ENCODE data around the gene KCNH4. TPM values are rescaled to one million over a fixed set of nuclear protein-coding genes. Genes with fewer than 3 reads are reported as not detected.
A peak's percentile ranks its signal among the peaks of the same experiment; 100 is the strongest.

The KCNH4 gene
- total RNA-seq, 5 donors from 2014 or later (not counting 1 experiment from before 2014, with no cell fraction given), result 0.06 to 0.35 (median 0.20) TPM; not detected in 1

- ChIA-PET CTCF (interaction anchor here in 1 of 2 donors (0.6 kb wide), 2 partner anchors 40 to 829 kb away, joined by 3 read pairs; no protein-coding TSS in a partner anchor), POLR2A (interaction anchor here (0.6 to 0.7 kb wide), 2 partner anchors 8 to 281 kb away, joined by 3 to 6 read pairs; partner anchors contain the start of gene STAT3 (in 1 of the 2))
- Mint-ChIP-seq H3K36me3 (peaks cover 28% of the 10 kb centered on the region), H3K4me3 (peak overlapping the region; percentile 62 to 69 (median 65)), H3K27me3 (no peaks in the 10 kb centered on the region), H3K4me1 (peaks cover 29 to 43% (median 32%) of the 10 kb centered on the region in 3 donors), H3K9me3 (no peaks in the 10 kb centered on the region), H3K27ac (peak overlapping the region in 1 of 2 donors; percentile 66)
- DNase-seq (no peak), ATAC-seq (replicated peaks in 1 of 4) (no peak)
- Histone ChIP-seq H3K4me3 (ENCODE audit: control insufficient read depth in 1 of 2, extremely low read depth in 1 of 2, low read length in 1 of 2) (no peak overlapping the region), H3K9me3 (no peaks in the 10 kb centered on the region), H3K4me1 (ENCODE audit: control insufficient read depth in 1 of 2, extremely low read depth in 1 of 2, insufficient read depth in 2 of 2, low read length in 2 of 2) (peaks cover 10 to 38% of the 10 kb centered on the region in 2 experiments), H3K36me3 (ENCODE audit: control insufficient read depth in 2 of 2, extremely low read depth in 1 of 2, insufficient read depth in 1 of 2, low read length in 1 of 2) (peaks cover 3 to 44% of the 10 kb centered on the region in 2 donors), H3K27me3 (replicated peaks in 1 of 2; ENCODE audit: control insufficient read depth in 2 of 2, extremely low read depth in 1 of 2, insufficient read depth in 2 of 2, low read length in 1 of 2) (no peaks in the 10 kb centered on the region), H3K27ac (ENCODE audit: low read length) (no peak overlapping the region)
- WGBS (ENCODE audit: insufficient coverage), result 71% methylated on average over 2 of the region's 6 CpGs
Observed at GRCh38 chr17:42107124-42107523, 73.8 kb downstream of the KCNH4 start.

Other genes with a start within 250 kb of the KCNH4 start
- gene CNP, start 214.3 kb downstream of the KCNH4 start, total RNA-seq, result 10 to 100 TPM; 24.4 to 36.2 (median 34.3) TPM
- 100 to 1,000 TPM; 107 to 129 (median 112) TPM for gene DNAJC7, start 163.7 kb downstream of the KCNH4 start, total RNA-seq
- 10 to 100 TPM; 11.0 to 19.6 (median 18.4) TPM for gene NKIRAS2, start 161.1 kb downstream of the KCNH4 start, total RNA-seq
- gene C17orf113, start 130.5 kb downstream of the KCNH4 start, total RNA-seq, result 1 to 10 TPM in 1 of 5 donors, under 1 TPM in 4; 0.35 to 1.1 (median 0.89) TPM
- 1 to 10 TPM in 1 of 5 donors, under 1 TPM in 4; 0.16 to 1.0 (median 0.46) TPM for gene ZNF385C, start 82.7 kb downstream of the KCNH4 start, total RNA-seq
- 10 to 100 TPM; 38.2 to 63.0 (median 41.7) TPM for gene DHX58, start 68.4 kb downstream of the KCNH4 start, total RNA-seq
- gene KAT2A, start 59.8 kb downstream of the KCNH4 start, total RNA-seq, result 10 to 100 TPM; 41.1 to 75.5 (median 61.1) TPM
- gene HSPB9, start 58.3 kb downstream of the KCNH4 start, total RNA-seq, result under 1 TPM in 2 of 5 donors, not detected in 3; 0.13 to 0.18 TPM
- 10 to 100 TPM; 72.3 to 85.9 (median 79.3) TPM for gene RAB5C, start 26.2 kb downstream of the KCNH4 start, total RNA-seq
- not detected for gene HCRT, start 4.3 kb upstream of the KCNH4 start, total RNA-seq
- 10 to 100 TPM; 15.8 to 26.2 (median 22.5) TPM for gene GHDC, start 13.4 kb upstream of the KCNH4 start, total RNA-seq
- gene STAT5B, start 95.2 kb upstream of the KCNH4 start, total RNA-seq, result 100 to 1,000 TPM; 178 to 205 (median 186) TPM
- gene STAT5A, start 107.4 kb upstream of the KCNH4 start, total RNA-seq, result 100 to 1,000 TPM; 141 to 160 (median 147) TPM
- gene STAT3, start 207.3 kb upstream of the KCNH4 start, total RNA-seq, result 100 to 1,000 TPM; 113 to 242 (median 129) TPM
- gene CAVIN1, start 242.1 kb upstream of the KCNH4 start, total RNA-seq, result 1 to 10 TPM in 4 of 5 donors, under 1 TPM in 1; 0.83 to 2.3 (median 2.1) TPM

Measured in T-cell (primary cell).